ENCODE results near the gene PHLDA3. TPM values are rescaled to one million over a fixed set of nuclear protein-coding genes. Genes with fewer than 3 reads are reported as not detected.

The PHLDA3 gene
- total RNA-seq, 1 donor from 2014 or later, result 1.9 TPM

GRCh38 chr1:201427963-201428362 lies 41.0 kb downstream of the PHLDA3 start:
- H3K27ac ChIP-seq, result no peak overlapping the region
- no peak overlapping the region for H3K27ac Mint-ChIP-seq
- no peak overlapping the region for H2AFZ ChIP-seq (replicated peaks)
- TF ChIP-seq EZH2 (IDR thresholded peaks at IDR 0.05) (no peak), EZH2phosphoT487 (IDR thresholded peaks at IDR 0.05) (no peak)
- TF ChIP-seq, protein P1, sequence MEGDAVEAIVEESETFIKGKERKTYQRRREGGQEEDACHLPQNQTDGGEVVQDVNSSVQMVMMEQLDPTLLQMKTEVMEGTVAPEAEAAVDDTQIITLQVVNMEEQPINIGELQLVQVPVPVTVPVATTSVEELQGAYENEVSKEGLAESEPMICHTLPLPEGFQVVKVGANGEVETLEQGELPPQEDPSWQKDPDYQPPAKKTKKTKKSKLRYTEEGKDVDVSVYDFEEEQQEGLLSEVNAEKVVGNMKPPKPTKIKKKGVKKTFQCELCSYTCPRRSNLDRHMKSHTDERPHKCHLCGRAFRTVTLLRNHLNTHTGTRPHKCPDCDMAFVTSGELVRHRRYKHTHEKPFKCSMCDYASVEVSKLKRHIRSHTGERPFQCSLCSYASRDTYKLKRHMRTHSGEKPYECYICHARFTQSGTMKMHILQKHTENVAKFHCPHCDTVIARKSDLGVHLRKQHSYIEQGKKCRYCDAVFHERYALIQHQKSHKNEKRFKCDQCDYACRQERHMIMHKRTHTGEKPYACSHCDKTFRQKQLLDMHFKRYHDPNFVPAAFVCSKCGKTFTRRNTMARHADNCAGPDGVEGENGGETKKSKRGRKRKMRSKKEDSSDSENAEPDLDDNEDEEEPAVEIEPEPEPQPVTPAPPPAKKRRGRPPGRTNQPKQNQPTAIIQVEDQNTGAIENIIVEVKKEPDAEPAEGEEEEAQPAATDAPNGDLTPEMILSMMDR (IDR thresholded peaks at IDR 0.05), result no peak
- no peaks in the 10 kb centered on the region for H3K36me3 ChIP-seq
- H3K79me2 ChIP-seq (ENCODE audit: low read depth), result no peaks in the 10 kb centered on the region
- peaks cover 16% of the 10 kb centered on the region for H3K4me1 Mint-ChIP-seq
- DNase-seq (ENCODE audit: low spot score), result no peak
- H3K4me3 Mint-ChIP-seq, result no peak overlapping the region
- no peaks in the 10 kb centered on the region for H3F3A ChIP-seq (ENCODE audit: low read depth)
- H3K4me2 ChIP-seq, result no peak overlapping the region
- no peaks in the 10 kb centered on the region for H3K9me3 Mint-ChIP-seq
- H4K20me1 ChIP-seq (ENCODE audit: low read depth), result no peaks in the 10 kb centered on the region
- no peaks in the 10 kb centered on the region for H3K9me3 ChIP-seq (ENCODE audit: low read depth)
- H3K9ac ChIP-seq, result no peak overlapping the region
- no peak overlapping the region for H3K4me3 ChIP-seq
- no peaks in the 10 kb centered on the region for H3K36me3 Mint-ChIP-seq
- H3K4me1 ChIP-seq, result peaks cover 10% of the 10 kb centered on the region
- H3K27me3 Mint-ChIP-seq (ENCODE audit: insufficient read depth, low read depth), result peaks cover 27% of the 10 kb centered on the region
- H3K27me3 ChIP-seq, result no peaks in the 10 kb centered on the region

DNA sequence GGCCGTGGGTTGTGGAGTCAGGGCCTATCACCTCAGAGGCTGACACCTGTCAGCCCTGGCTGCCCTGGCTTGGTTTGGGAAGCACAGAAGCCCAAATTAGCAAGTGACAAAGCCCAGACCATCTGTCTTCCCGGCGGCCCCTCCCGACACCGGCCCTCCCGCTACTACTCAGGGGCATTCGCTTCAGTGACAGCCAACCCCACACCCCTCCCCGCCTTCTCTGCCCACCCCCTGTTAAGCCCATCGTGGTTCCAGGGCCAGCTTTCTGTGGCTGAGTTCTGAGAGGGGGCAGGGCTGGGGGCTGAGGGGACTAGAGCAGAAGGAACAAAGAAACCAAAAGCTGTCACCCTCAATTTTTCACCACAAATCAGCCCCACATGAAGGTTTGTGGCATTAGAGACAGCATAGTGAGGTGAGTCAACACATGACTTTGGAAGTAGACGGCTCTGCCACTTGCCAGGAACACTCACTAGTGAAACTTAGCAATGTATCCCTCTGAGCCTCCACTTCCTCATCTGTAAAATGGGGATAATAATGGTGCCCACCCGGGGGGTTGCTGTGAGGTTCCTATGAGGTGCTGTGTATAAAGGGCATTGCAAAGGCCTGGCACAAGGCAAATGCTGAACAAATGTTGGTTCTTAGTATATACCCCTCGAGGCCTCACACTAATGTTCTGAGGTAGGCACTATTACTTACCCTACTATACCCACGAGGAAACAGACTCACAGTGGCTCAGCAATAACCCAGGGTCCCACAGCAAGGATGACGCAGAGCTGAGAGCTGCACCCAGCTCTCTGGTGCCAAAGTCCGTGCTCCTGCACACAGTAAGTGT lies 42.3 kb downstream of the PHLDA3 start:
- Histone ChIP-seq H3K9ac (no peak overlapping the region), H4K20me1 (ENCODE audit: low read depth) (no peaks in the 10 kb centered on the region), H3K4me2 (no peak overlapping the region), H3K9me3 (ENCODE audit: low read depth) (no peaks in the 10 kb centered on the region), H3K4me1 (peaks cover 13% of the 10 kb centered on the region), H3F3A (ENCODE audit: low read depth) (no peaks in the 10 kb centered on the region), H3K36me3 (no peaks in the 10 kb centered on the region), H3K27me3 (no peaks in the 10 kb centered on the region), H3K79me2 (ENCODE audit: low read depth) (no peaks in the 10 kb centered on the region), H2AFZ (replicated peaks) (no peak overlapping the region), H3K4me3 (no peak overlapping the region), H3K27ac (no peak overlapping the region)
- TF ChIP-seq EZH2phosphoT487 (IDR thresholded peaks at IDR 0.05) (no peak), EZH2 (IDR thresholded peaks at IDR 0.05) (no peak)
- TF ChIP-seq, protein P1 (IDR thresholded peaks at IDR 0.05), result no peak
- Mint-ChIP-seq H3K4me1 (peaks cover 28% of the 10 kb centered on the region), H3K27me3 (ENCODE audit: insufficient read depth, low read depth) (peaks cover 27% of the 10 kb centered on the region), H3K9me3 (no peaks in the 10 kb centered on the region), H3K36me3 (no peaks in the 10 kb centered on the region), H3K4me3 (no peak overlapping the region), H3K27ac (no peak overlapping the region)
- no peak for DNase-seq (ENCODE audit: low spot score)

DNA sequence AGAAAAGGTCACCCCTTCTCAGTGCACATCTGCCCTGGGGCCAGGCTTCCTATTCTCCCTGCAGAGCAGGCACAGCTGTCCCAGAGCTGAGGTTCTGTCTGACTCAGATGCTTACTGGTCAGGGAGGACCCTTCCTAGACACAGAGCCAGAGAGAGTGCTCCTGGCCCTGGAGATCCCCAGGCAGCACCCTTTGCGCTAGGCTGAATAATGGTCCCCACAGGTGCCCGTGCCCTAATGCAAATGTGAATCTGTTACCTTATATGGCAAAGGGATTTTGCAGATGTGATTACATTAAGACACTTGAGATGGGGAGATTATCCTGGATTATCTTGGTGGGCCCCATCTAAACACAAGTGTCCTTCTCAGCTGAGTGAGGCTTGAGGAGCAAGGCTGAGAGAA lies 44.8 kb downstream of the PHLDA3 start:
- Mint-ChIP-seq H3K4me1 (peaks cover 34% of the 10 kb centered on the region), H3K4me3 (no peak overlapping the region), H3K27me3 (ENCODE audit: insufficient read depth, low read depth) (peaks cover 19% of the 10 kb centered on the region), H3K9me3 (no peaks in the 10 kb centered on the region), H3K36me3 (no peaks in the 10 kb centered on the region), H3K27ac (no peak overlapping the region)
- Histone ChIP-seq H4K20me1 (ENCODE audit: low read depth) (no peaks in the 10 kb centered on the region), H3K9me3 (ENCODE audit: low read depth) (no peaks in the 10 kb centered on the region), H3K4me1 (peaks cover 12% of the 10 kb centered on the region), H3K4me3 (no peak overlapping the region), H3K9ac (no peak overlapping the region), H3K4me2 (no peak overlapping the region), H3K27ac (no peak overlapping the region), H2AFZ (replicated peaks) (no peak overlapping the region), H3K27me3 (no peaks in the 10 kb centered on the region), H3K36me3 (no peaks in the 10 kb centered on the region), H3K79me2 (ENCODE audit: low read depth) (no peaks in the 10 kb centered on the region), H3F3A (ENCODE audit: low read depth) (no peaks in the 10 kb centered on the region)
- DNase-seq (ENCODE audit: low spot score), result no peak
- TF ChIP-seq EZH2phosphoT487 (IDR thresholded peaks at IDR 0.05) (no peak), EZH2 (IDR thresholded peaks at IDR 0.05) (no peak)
- TF ChIP-seq, protein P1 (IDR thresholded peaks at IDR 0.05), result no peak

Measured in neural progenitor cell (in vitro differentiated cells).